Measurements from ENCODE around the gene GDF7. TPM values are rescaled to one million over a fixed set of nuclear protein-coding genes. Genes with fewer than 3 reads are reported as not detected.

GDF7 gene
- total RNA-seq (2022; extraction: Qiagen RNA extraction; ENCODE audit: low read depth), result 0.02 to 0.06 TPM (median 0.03 TPM) in 5 replicates

GRCh38 chr2:20666304-20667150 lies at the start of gene GDF7:
Gene GDF7, plus strand, starts transcription at chr2:20667144. Its CDS starts 96 bp downstream, at chr2:20667240.

GRCh38 chr2:20650877-20651730 lies 15.8 kb upstream of the GDF7 start, which contains the start of gene HS1BP3:
Gene HS1BP3, minus strand, starts transcription at chr2:20651098. Its CDS starts 35 bp downstream, at chr2:20651063.

Other genes starting within 250 kb of the GDF7 start
- 113 to 194 TPM (median 184 TPM) in 5 replicates for gene RHOB, start 220.1 kb upstream of the GDF7 start, total RNA-seq (2022; extraction: Qiagen RNA extraction; ENCODE audit: low read depth)
- 35.6 to 41.5 TPM (median 41.1 TPM) in 5 replicates for gene HS1BP3, start 16.0 kb upstream of the GDF7 start, total RNA-seq (2022; extraction: Qiagen RNA extraction; ENCODE audit: low read depth)
- 16.5 to 20.5 TPM (median 19.6 TPM) in 5 replicates for gene LDAH, start 156.0 kb downstream of the GDF7 start, total RNA-seq (2022; extraction: Qiagen RNA extraction; ENCODE audit: low read depth)

Data from A549 treated with CpdA at 1 μM for 4 hours (cell line).